IPS-15b (cell line): ENCODE results near the gene TGM6.

Experiments
- H3K27me3 ChIP-seq: one replicate; pipeline ENCODE4 v1.6.1; 2013; ENCODE audit warnings: low read length; ENCODE audit not compliant: control insufficient read depth, insufficient read depth
- H3K36me3 ChIP-seq: one replicate; pipeline ENCODE4 v1.6.1; 2013; ENCODE audit warnings: low read length; ENCODE audit not compliant: control insufficient read depth, insufficient read depth
- H3K4me1 ChIP-seq: one replicate; pipeline ENCODE4 v1.6.1; 2013; ENCODE audit warnings: mild to moderate bottlenecking, low read length; ENCODE audit not compliant: control insufficient read depth, insufficient read depth
- H3K4me3 ChIP-seq: one replicate; pipeline ENCODE4 v1.5.1; 2013; ENCODE audit warnings: low read depth, low read length
- H3K9ac ChIP-seq: one replicate; pipeline ENCODE4 v1.6.1; 2013; ENCODE audit warnings: low read depth, mild to moderate bottlenecking, low read length
- H3K9me3 ChIP-seq: one replicate; pipeline ENCODE4 v1.6.1; 2013; ENCODE audit warnings: mild to moderate bottlenecking, low read length; ENCODE audit not compliant: control insufficient read depth, insufficient read depth

The TGM6 gene

GRCh38 chr20:2476742-2477615 is 96.3 kb downstream of the TGM6 start:
- no peak overlapping the region for H3K4me3 ChIP-seq
- H3K9ac ChIP-seq: no peak overlapping the region
- H3K4me1 ChIP-seq: peaks cover 3% of the 10 kb centered on the region
- no peaks in the 10 kb centered on the region for H3K27me3 ChIP-seq
- H3K9me3 ChIP-seq: no peaks in the 10 kb centered on the region
- H3K36me3 ChIP-seq: no peaks in the 10 kb centered on the region

DNA sequence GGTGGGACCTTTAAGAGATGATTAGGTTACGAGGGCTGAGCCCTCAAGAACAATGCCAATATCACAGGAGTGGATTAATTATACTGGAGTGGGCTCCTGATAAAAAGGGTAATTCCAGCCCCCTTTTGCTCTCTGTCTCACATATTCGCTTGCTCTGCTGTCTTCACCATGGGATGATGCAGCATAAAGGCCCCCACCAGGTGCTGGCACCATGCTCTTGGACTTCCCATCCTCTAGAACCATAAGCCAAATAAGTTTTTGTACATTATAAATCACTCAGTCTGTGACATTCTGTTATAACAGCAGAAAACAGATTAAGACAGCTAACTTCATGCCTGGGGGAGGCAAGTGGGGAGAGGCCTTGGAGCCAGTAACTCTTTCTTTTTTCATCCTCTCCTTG is 99.7 kb downstream of the TGM6 start:
- no peaks in the 10 kb centered on the region for H3K9me3 ChIP-seq
- no peak overlapping the region for H3K4me3 ChIP-seq
- peaks cover 2% of the 10 kb centered on the region for H3K27me3 ChIP-seq
- no peaks in the 10 kb centered on the region for H3K36me3 ChIP-seq
- H3K4me1 ChIP-seq: no peaks in the 10 kb centered on the region
- H3K9ac ChIP-seq: no peak overlapping the region
